ENCODE results near the gene C3orf33. TPM values are rescaled to one million over a fixed set of nuclear protein-coding genes. Genes with fewer than 3 reads are reported as not detected.
"Not testable (repeated sequence)": the region's sequence is repeated elsewhere in the genome, so short reads cannot be mapped to it uniquely, and the experiment has no call there.

The C3orf33 gene
- total and polyA plus RNA-seq, 2 donors (not counting 1 experiment from before 2014, with no cell fraction given): 0.88 to 1.7 TPM

- no peak overlapping the region for H3K27ac ChIP-seq (ENCODE audit: low read length in 2 of 2)
- H3K9ac ChIP-seq (ENCODE audit: low read length): no peak overlapping the region
- H3K9me3 Mint-ChIP-seq (ENCODE audit: insufficient read depth): no peaks in the 10 kb centered on the region
- H3K9me3 ChIP-seq (ENCODE audit: control extremely low read depth in 1 of 3, control insufficient read depth in 2 of 3, insufficient read depth in 1 of 3, low read length in 2 of 3): no peaks in the 10 kb centered on the region
- ChIA-PET CTCF (interaction anchor here (1.5 kb wide), 1 partner anchor 9 kb away, joined by 5 read pairs; the partner anchor contains the start of gene C3orf33), POLR2A (interaction anchor here (0.6 kb wide), 1 partner anchor 41 kb away, joined by 3 read pairs; no protein-coding TSS in a partner anchor)
- DNase-seq: no peak
- H3K4me1 ChIP-seq (ENCODE audit: control insufficient read depth in 2 of 2, insufficient read depth in 2 of 2, low read length in 2 of 2): no peaks in the 10 kb centered on the region
- H3K27me3 ChIP-seq (replicated peaks in 1 of 4; ENCODE audit: control extremely low read depth in 1 of 4, control insufficient read depth in 3 of 4, insufficient read depth in 4 of 4, low read length in 3 of 4): no peaks in the 10 kb centered on the region
- H3K4me3 ChIP-seq (ENCODE audit: control extremely low read depth in 1 of 5, extremely low read depth in 1 of 5, insufficient read depth in 1 of 5, low read depth in 2 of 5, low read length in 4 of 5): no peak overlapping the region
- no peak overlapping the region for H3K27ac Mint-ChIP-seq
- H4K20me1 ChIP-seq (ENCODE audit: control insufficient read depth, insufficient read depth, low read length, poor library complexity, severe bottlenecking): no peaks in the 10 kb centered on the region
- no peaks in the 10 kb centered on the region for H3K79me2 ChIP-seq (ENCODE audit: control insufficient read depth, insufficient read depth, low read length)
- no peak overlapping the region for H3K4me2 ChIP-seq (replicated peaks; ENCODE audit: low read depth, low read length, poor library complexity, severe bottlenecking)
- no peaks in the 10 kb centered on the region for H3K36me3 ChIP-seq (replicated peaks in 1 of 2; ENCODE audit: control extremely low read depth in 1 of 2, control insufficient read depth in 1 of 2, extremely low read depth in 1 of 2, insufficient read depth in 2 of 2, low read length in 1 of 2)
- TF ChIP-seq CTCF (IDR thresholded peaks at IDR 0.05): no peak
- no peak for TF ChIP-seq EZH2 (IDR thresholded peaks at IDR 0.05; ENCODE audit: borderline replicate concordance, insufficient read depth, low read depth, low read length, poor library complexity, severe bottlenecking)
- intact Hi-C loops (cut with micrococcal nuclease): no loop called here
- no peak for ATAC-seq (ENCODE audit: low read depth)
- H2AFZ ChIP-seq (ENCODE audit: insufficient read depth, low read depth, low read length, poor library complexity, severe bottlenecking): no peak overlapping the region
- no peak overlapping the region for H3K4me3 Mint-ChIP-seq
- no peaks in the 10 kb centered on the region for H3K4me1 Mint-ChIP-seq
- peaks cover 4% of the 10 kb centered on the region for H3K27me3 Mint-ChIP-seq
Observed at GRCh38 chr3:155815030-155815545, 9.0 kb upstream of the C3orf33 start.

- H3K27me3 ChIP-seq (replicated peaks in 1 of 4; ENCODE audit: control extremely low read depth in 1 of 4, control insufficient read depth in 3 of 4, insufficient read depth in 4 of 4, low read length in 3 of 4); H3K27ac Mint-ChIP-seq; ATAC-seq (ENCODE audit: low read depth); H3K4me3 Mint-ChIP-seq; H3K79me2 ChIP-seq (ENCODE audit: control insufficient read depth, insufficient read depth, low read length); POLR2A ChIA-PET; DNase-seq; intact Hi-C loops (cut with micrococcal nuclease); H3K36me3 ChIP-seq (replicated peaks in 1 of 2; ENCODE audit: control extremely low read depth in 1 of 2, control insufficient read depth in 1 of 2, extremely low read depth in 1 of 2, insufficient read depth in 2 of 2, low read length in 1 of 2); H4K20me1 ChIP-seq (ENCODE audit: control insufficient read depth, insufficient read depth, low read length, poor library complexity, severe bottlenecking); H3K4me1 Mint-ChIP-seq; H3K27ac ChIP-seq (ENCODE audit: low read length in 2 of 2); H3K9me3 Mint-ChIP-seq (ENCODE audit: insufficient read depth); H2AFZ ChIP-seq (ENCODE audit: insufficient read depth, low read depth, low read length, poor library complexity, severe bottlenecking); H3K9ac ChIP-seq (ENCODE audit: low read length); H3K9me3 ChIP-seq (ENCODE audit: control extremely low read depth in 1 of 3, control insufficient read depth in 2 of 3, insufficient read depth in 1 of 3, low read length in 2 of 3); H3K4me2 ChIP-seq (replicated peaks; ENCODE audit: low read depth, low read length, poor library complexity, severe bottlenecking); H3K4me3 ChIP-seq (ENCODE audit: control extremely low read depth in 1 of 5, extremely low read depth in 1 of 5, insufficient read depth in 1 of 5, low read depth in 2 of 5, low read length in 4 of 5); H3K4me1 ChIP-seq (ENCODE audit: control insufficient read depth in 2 of 2, insufficient read depth in 2 of 2, low read length in 2 of 2): not testable (repeated sequence)
- peaks cover 15% of the 10 kb centered on the region for H3K27me3 Mint-ChIP-seq
- CTCF ChIA-PET: interaction anchor here (0.7 kb wide), 1 partner anchor 624 kb away, joined by 4 read pairs; no protein-coding TSS in a partner anchor
Observed at GRCh38 chr3:155813224-155813623, 7.1 kb upstream of the C3orf33 start.

All from B cell (primary cell).